ENCODE measurements around the gene NRL.
"Not testable (repeated sequence)": the region's sequence is repeated elsewhere in the genome, so short reads cannot be mapped to it uniquely, and the experiment has no call there.

NRL gene

DNA sequence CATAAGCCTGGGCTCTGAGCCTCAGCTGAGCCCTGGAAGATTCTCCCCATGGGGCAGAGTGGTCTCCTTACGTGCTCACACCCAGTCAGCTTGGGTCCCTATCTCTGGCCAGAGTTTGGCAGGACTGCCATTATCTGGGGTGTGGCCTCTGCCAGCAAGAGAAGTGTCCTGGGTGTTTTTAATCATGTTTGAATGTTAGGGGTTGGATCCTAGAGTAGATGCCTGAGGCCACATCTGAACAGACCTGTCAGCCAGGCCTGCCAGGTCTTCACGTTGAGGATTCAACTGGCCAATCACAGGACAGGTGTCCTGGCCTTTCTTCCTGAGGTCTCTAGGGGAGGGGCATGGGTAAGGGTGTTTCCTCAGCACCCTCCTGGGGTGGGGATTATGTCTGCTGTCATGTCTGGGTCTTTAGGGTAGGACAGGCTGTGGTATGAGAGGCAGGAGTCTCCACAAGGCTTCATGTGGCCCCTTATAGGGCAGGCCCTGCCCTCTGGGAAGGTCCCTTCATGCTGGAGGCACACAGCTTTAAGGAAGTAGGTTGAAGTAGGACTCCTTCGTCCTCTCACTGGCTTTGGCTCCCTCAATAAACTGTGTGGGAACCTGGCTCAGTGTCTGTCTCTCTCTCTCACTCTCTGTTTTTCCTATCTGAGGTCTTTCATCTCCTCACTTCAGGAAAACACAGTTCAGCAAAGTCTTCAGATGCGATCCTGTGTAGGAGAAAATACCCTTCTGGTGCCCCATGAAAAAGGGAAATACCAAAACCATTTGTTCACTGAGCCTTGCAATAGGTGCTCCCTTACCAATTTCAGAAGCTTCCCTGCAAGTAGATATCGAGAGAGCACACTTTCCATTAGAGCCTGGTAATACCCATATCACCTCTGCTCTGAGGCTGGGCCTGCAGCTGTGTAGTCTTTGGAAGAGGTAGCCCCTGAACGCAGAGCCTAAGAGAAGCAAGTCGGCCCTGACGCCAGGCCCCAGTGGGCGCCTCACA, 9.0 kb upstream of the NRL start:
- DNase-seq (ENCODE audit: low spot score), result no peak

DNA sequence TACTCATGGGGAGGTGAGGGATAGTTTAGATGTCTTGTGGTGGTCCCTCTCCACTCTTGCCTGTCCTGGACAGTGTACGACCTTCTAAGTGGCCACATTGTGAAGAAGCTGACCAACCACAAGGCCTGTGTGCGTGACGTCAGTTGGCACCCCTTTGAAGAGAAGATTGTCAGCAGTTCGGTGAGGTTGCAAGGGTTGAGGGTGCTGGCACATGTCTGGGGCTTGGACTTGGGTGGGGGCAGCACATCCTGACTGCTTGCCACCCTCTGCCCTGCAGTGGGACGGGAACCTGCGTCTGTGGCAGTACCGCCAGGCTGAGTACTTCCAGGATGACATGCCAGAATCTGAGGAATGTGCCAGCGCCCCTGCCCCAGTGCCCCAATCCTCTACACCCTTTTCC, 8.1 kb upstream of the NRL start:
- no peak for DNase-seq (ENCODE audit: low spot score)

DNA sequence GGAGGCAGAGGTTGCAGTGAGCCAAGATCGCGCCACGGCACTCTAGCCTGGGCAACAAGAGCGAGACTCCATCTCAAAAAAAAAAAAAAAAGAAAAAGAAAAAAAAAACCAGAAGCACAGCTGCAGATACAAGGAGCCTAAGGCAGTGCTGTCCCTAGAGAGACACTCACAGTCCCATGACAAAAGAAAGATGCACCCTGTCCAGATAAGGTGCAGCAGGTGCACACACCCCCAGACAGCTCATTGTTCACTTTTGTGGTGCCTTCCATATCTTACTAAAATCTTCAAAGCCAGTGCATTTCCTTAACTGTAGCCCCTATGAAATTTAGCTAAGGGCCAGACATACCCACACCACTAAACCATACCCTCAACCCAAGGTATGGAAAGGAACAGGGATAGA, 7.7 kb upstream of the NRL start:
- no peak for DNase-seq (ENCODE audit: low spot score)

DNA sequence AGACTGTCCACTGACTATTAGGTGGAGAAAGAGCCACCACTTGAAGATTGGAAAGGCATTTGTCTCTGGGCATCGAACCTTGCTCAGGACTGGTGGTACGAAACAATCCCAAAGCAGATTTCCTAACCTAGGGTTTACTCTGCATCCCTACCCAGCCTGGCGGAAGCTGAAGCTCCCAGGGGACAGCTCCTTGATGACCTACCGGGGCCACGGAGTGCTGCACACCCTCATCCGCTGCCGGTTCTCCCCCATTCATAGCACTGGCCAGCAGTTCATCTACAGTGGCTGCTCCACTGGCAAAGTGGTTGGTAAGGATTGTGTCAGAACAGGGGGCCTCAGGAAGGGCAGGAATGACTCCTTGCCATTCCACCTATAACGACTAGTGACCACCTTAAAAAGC, 6.5 kb upstream of the NRL start:
- no peak for DNase-seq (ENCODE audit: low spot score)

DNA sequence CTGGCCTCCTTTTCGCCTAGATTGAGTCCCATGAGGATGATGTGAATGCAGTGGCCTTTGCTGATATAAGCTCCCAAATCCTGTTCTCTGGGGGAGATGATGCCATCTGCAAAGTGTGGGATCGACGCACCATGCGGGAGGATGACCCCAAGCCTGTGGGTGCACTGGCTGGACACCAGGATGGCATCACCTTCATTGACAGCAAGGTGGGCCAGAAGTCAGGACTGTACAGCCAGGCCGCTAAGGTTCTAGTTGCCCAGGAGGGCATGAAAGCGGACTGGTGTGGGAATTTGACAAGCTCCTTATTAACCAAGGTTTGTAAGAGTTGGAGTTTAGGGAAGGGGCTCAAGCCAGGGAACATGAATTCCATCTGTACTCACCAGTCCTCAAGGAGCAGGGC, 4.9 kb upstream of the NRL start:
- DNase-seq (ENCODE audit: low spot score), result no peak

DNA sequence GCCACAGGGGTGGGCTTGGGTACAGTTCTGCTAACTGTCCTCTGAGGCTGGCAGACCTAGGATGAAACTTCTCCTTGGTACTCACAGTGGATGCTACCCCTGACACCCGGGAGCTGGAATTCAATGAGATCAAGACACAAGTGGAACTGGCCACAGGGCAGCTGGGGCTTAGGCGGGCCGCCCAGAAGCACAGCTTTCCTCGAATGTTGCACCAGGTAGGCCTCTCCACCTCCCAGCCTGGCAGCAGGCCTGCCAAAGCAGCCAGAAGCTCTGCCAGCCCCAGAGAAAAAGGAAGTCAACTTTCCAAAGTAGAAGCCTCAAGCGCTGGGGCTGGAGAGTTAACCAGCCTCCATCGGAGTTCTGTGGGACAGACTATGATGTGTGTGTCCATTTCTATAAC, 2.4 kb upstream of the NRL start:
- no peak for DNase-seq (ENCODE audit: low spot score)

DNA sequence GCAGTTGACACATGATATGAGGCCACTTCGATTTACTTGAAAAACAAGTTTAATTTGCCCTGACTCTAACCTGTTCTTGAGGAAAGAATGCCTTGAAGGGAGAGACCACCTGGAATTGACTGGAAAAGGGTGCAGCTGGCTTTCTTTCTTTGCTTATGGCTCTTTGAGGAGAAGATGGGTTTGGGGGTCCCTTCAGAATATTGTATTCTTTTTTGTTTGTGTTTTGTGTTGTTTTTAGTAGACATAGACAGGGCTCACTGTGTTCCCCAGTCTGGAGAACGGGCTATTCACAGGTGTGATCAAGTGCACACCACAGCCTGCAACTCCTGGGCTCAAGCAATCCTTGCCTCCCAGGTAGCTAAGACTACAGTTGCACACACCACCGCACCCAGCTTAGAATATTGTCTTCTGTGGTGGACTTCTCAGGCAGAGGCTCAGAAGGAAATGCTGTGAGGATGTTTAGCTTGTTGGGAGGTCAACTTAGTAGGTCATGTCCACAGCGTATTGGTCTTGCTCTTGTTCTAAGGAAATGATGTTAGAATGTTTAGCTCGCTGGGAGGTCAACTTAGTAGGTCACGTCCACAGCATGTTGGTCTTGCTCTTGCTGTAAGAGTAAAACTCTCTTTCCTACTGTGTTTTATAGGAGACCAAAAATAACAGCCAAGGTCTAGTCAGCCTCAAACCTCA, 1.5 kb upstream of the NRL start:
- no peak for DNase-seq (ENCODE audit: low spot score)

DNA sequence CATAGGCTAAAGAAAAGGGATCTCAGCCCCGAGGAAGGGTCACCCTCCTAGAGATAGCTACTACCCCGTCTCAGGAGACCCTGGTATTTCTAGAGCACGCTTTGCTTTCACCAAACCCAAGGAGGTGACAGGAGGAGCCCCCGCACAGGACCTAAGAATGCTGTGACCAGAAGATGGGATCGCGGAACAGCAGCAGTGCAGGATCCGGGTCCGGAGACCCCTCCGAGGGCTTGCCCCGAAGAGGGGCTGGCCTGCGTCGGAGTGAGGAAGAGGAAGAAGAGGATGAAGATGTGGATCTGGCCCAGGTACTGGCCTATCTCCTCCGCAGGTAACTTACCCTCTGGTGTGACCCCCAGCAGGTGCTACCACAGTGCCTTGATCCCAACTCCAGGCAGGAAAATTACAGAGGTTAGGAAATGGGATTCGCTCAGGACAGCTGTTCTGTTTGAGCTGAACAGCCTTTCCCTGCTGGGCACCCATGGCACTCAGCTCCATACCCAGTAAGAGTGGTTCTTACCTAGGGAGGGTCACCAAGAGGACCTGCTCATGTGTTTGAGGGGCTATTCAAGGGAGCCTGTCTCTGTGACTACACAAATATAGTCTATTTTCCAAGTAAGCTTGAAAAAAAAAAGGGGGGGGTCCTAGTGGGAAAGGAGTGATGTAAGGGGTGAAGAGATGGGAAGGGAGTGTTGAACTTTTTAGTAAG, 826 bp upstream of the NRL start:
- no peak for DNase-seq (ENCODE audit: low spot score)

DNA sequence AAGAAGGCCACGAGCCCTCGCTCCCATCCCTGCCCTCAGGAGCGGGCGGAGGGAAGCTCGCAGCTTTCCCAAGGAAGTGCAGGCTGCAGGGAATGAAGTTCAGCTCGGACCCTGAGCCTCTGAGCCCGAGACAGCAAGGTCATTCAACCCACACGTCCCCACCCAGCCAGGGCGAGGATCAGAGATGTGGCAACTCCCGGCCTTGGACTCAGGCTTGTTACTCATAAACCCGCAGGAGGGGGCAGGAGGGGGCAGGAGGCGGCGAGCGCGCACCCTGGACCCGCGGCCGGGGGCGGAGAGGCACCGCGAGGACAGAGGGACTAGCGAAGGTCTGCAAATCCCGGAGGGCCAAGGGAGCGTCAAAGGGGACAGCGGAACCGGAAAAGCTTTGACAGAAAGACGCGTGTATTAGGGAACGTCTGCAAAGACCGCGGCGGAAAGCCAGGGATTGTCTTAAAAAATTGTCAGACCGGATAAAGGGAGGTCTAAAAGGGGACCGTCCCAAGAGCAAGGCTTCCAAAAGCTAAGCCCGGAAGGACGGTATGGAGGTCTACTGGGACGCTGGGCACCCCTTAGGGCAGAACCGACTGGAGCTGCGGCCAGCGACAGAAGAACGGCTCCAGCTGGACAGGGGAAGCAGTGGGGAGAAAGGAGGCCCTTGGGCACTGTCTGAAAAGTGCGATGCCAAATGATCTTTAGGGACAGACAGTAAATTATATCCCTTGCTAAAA, 783 bp downstream of the NRL start:
- DNase-seq (ENCODE audit: low spot score), result peak; percentile 81

DNA sequence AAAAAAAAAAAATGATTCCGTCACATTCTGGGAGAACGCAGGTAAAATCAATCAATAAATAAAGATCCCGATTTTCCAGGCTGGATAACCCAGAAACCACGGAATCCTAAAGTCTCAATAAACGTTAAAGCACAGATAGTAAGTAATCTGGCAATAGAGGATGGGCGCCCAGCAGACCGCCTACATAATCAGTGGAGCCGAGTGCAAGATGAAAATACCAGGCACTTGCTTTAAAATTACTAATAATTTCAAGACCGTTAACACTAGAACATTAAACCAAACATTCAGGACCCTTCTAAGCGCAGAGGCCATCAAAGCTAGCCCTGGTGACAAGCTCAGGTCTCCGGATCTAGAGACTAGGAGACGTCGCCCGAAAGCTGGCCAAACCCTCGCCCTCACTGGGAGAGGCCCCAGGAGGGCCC, 1.4 kb downstream of the NRL start:
- DNase-seq (ENCODE audit: low spot score), result no peak

DNA sequence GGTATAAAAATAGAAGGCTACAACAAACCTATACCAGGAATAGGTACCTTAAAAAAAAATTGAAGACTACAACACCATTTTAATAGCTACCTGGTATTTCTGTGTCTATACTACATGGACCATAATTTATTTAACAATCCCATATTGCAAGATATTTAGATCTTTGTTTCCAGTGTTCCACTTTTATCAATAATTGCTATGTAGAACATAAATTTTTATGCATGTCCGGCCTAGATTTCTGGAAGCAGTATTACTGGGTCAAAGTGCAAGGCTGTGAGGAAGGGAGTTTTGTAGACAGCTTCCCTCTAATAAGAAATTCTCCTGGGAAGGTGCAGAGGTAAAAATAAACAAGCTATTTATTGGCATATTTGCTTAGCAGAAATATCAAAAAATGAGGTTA, 4.2 kb downstream of the NRL start:
- DNase-seq (ENCODE audit: low spot score), result no peak

DNA sequence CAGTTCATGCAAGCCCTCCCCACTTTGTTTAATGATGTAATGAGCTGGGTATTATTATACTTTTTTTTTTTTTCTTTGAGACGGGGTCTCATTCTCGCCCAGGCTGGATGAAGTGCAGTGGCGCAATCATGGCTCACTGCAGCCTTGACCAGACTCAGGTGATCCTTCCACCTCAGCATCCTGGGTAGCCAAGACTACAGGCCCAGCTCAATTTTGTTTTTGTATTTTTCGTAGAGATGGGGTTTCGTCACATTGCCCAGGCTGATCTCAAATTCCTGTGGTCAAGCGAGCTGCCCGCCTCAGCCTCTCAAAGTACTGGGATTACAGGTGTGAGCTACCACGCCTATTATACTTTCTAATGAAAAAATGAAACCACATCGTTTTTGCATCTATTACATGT, 4.7 kb downstream of the NRL start:
- no peak for DNase-seq (ENCODE audit: low spot score)

DNA sequence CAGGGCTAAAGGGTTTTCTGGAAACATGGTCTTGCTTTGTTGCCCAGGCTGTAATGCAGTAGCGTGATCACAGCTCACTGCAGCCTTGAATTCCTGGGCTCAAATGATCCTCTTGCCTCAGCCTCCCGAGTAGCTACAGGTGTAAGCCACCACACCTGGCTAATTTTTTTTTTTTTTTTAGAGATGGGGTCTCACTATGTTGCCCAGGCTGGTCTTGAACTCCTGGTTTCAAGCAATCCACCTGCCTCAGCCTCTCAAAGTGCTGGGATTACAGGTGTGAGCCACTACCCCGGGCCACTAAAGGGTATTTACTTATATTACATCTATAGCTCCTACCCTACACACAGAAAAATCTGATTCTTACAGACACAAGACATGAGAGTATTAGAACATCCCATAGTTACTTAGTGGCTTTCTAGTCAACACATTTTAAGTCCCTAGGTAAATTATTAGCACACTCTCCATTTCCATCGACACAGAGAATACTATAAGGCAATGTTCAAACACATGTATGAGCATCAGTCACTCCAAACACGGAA, 6.3 kb downstream of the NRL start:
- no peak for DNase-seq (ENCODE audit: low spot score)

DNA sequence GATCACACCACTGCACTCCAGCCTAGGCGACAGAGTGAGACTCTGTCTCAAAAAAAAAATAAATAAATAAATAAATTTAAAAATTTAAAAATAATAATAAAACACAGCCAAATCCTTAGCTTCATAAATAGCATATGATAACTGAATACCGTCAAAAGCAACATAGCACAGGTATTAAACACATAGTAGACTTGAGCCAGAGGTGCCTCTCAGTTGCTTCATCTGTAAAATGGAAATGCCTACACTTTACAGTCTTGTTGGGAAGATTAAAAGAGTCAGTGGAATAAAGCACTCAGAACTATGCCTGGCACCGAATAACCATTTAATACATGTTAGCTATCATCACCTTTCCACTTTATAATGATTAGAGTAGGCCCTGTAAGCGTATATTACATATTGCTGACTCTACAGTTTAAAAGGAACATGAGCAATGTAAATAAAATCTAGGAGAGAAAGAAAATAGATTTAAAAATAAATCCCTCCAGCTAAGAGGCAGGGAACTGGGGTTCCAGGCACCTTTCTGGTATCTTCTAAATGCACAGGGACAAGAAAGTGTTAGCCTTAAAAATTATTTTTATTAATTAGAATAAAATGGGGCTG, 8.0 kb downstream of the NRL start:
- DNase-seq (ENCODE audit: low spot score), result no peak

DNA sequence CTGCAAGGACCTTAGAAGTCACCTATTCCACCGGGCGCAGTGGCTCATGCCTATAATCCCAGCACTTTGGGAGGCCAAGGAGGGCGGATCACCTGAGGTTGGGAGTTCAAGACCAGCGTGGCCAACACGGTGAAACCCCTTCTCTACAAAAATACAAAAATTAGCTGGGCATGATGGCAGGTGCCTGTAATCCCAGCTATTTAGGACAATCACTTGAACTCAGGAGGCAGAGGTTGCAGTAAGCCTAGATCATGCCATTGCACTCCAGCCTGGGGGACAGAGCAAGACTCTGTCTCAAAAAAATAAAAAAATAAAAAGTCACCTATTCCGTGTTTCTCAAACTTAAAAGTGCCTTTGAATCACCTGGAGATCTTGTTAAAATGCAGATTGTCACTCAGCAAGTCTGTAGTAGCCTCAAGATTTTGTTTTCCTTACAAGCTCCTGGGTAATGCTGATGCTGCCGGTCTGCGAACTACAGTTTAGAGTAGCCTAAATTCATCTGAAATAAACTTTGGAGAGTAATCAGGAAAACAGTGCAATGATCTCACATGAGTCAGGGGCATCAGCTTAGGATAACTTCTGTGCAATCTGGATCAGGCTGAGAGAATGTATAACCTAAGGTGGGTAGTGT, 9.0 kb downstream of the NRL start:
- not testable (repeated sequence) for DNase-seq (ENCODE audit: low spot score)

DNA sequence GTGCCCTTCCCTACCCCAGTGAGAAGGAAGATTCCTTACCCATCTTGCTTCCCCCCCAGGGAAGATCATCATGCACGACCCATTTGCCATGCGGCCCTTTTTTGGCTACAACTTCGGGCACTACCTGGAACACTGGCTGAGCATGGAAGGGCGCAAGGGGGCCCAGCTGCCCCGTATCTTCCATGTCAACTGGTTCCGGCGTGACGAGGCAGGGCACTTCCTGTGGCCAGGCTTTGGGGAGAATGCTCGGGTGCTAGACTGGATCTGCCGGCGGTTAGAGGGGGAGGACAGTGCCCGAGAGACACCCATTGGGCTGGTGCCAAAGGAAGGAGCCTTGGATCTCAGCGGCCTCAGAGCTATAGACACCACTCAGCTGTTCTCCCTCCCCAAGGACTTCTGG, 11.3 kb downstream of the NRL start:
- no peak for DNase-seq (ENCODE audit: low spot score)

DNA sequence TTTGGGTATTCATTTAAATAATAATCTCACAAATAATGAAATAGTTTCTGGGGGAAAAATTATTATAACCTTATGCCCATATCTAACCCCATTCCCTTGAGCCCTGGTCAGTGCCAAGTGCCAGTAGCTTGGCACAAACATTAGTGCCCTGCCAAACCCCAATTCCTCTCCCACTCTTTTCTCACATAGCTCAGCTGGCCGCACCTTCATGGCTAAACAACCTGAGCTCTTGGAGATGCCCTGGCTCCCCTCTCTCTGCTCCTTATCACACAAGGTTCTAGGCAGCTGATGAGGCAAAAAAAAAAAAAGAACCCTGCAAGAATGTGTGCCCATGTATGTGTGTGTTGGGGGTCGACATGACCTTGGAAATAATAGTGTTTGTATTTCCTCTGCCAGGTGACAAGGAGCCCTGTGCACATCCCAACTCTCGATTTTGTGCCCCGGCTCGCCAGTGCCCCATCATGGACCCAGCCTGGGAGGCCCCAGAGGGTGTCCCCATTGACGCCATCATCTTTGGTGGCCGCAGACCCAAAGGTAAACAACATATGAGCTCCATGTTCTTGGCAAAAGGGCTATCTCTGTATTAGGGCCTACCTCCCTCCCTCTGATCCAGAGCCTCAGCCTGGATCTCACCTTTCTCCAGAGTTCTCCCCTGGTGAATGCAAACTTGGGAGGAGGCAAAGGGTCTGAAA, 12.2 kb downstream of the NRL start:
- no peak for DNase-seq (ENCODE audit: low spot score)

DNA sequence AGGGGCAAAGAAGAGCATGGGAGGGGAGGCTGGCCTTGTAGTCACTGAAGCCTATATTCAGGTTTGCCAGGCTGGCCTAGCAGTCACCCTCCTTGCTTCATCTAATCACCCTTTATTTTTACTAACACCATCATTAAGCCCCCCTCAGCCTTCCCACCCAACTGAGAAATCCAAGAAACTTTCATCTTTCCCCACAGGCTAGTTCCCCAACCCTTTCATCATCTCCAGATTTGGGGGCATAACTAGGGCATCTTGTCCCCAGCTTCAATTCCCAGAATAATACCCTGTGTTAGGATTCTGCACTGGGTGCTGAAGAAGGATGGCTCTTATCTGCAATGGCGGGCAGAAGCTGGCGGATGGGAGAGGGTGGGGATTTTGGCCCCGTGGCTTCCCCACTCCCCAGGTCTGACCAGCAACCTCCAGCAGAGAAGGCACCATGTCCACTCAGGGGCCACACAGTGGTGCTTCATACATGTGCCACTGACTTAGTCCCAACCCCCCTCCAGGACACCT, 13.7 kb downstream of the NRL start:
- no peak for DNase-seq (ENCODE audit: low spot score)

DNA sequence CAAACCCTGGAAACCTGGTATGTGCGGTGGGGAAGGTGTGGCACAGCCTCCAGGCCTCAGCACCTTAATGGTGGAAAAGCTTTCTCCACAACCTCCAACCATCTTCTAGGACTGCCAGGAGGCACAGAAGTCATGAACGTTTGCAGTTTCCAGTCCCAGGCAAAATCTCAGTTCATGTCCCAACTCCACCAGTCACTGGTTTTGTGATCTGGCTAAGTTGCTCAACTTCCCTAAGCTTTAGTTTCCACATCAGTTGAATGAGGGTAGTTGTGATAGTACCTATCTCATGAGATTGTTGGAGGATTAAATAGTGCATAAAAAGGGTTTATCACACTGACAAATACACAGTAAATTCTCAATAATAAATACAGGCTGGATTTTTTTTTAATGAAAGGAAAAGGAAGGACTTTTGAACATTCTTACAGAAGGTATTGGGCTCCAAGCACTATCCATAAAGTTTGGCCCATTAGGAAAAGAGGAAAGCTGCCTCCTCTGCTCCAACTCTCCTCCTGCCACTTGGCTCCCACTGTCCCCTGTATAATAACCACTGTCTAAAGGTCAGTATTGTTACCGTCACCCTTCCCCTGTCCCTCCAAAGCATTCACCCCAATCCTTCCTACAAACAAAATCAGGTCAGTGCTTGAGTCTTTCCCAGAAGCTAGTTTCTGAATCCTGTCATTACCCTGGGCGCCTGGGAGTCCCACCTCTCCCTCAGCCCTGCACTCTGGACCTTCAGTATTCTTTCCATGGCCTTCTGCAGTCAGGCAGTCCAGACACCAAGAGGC, 14.4 kb downstream of the NRL start:
- no peak for DNase-seq (ENCODE audit: low spot score)
